NOMO-1 (cell line): ENCODE results near the gene CACNA1F.
A peak's percentile ranks its signal among the peaks of the same experiment; 100 is the strongest.

Experiments
- DNase-seq, 2 experiments: peaks; one replicate each; lab custom pipeline; 2025; ENCODE audit not compliant: unreplicated experiment in 2 of 2; lab: John Stamatoyannopoulos, UW

Gene CACNA1F

GRCh38 chrX:49231333-49232000, 1.7 kb downstream of the CACNA1F start:
- DNase-seq = no peak

- DNase-seq = peak; percentile 23 to 31
These were observed 2.5 kb downstream of the CACNA1F start for GRCh38 chrX:49230500-49231232.

GRCh38 chrX:49228185-49228584, 5.0 kb downstream of the CACNA1F start:
- DNase-seq = no peak

- DNase-seq = no peak
These were observed 5.4 kb downstream of the CACNA1F start for GRCh38 chrX:49227726-49228125.

DNA sequence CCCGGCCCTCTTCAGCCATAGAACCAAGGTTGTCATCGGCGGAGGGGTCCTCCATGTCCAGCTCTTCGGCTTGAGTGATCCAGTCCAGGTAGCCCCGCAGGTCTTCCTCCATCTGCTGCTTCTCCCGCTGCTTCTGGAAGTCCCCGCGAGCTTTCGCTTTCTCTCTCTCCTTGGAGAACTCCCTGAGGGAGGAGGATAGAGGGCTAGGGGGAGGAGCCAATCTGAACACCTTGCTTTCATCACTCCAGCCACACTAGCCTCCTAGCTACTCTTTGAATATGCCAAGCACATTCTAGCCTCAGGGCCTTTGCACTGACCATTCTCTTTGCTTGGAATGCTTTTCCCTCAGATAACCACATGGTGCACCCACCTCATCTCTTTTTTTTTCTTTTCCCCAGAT, 6.2 kb downstream of the CACNA1F start:
- DNase-seq = no peak

DNA sequence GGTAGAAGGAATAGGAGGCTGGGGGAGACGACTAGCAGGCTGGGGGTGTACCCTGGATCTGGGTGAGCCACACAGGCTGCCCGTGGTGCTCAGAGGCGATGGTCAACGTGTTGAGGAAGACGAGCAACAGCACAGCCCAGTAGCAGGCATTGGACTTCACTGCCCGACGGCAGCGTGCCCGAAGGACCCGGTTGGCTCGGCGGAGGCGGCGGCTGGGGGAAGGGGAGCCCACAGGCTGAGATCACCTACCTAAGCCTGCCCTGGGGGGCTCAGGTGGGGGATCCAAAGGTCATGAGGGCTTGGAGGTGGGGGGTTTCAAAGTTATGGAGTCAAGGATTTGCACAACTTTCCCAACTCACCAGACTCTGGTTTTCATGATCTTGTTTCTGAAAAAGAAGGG, 7.3 kb downstream of the CACNA1F start:
- DNase-seq = no peak

DNA sequence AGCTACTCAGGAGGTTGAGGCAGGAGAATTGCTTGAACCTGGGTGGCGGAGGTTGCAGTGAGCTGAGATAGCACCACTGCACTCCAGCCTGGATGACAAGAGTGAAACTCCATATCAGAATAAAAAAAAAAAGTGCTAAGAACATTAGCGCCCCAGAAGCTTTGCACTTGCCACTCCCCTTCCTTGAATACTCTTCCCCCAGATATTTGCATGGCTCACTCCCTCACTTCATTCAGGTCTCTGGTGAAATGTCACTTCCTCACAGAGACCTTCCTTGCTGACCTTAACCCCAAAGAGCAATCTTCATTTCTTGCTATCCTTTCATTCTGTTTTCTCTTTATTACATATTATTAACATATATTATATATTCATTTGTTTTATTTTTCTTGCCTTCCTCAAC, 11.3 kb downstream of the CACNA1F start:
- DNase-seq = no peak

GRCh38 chrX:49220100-49220499, 13.0 kb downstream of the CACNA1F start:
- DNase-seq = no peak

GRCh38 chrX:49214996-49215526, 18.1 kb downstream of the CACNA1F start:
- no peak for DNase-seq

- no peak for DNase-seq
These were observed 18.7 kb downstream of the CACNA1F start for GRCh38 chrX:49214416-49214815.

DNA sequence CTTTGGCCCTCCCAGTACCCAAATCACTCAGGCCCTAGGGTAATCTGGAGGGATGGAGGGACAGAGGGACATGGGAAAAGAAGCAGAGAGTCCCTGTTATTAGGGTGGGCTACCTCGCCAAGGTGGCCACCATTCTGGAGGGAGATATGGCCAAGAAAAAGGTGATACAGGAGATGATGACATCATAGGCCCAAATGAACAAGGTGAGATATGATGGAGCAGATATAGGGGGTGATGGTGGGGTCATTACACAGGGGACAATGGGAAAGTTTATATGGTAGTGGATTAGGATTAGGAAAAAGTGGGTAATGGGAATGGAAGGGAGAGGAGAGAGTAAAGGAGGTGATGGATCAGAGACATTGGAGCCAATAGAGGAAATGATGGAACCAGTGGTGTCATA, 20.3 kb downstream of the CACNA1F start:
- no peak for DNase-seq

GRCh38 chrX:49212209-49212608, 20.9 kb downstream of the CACNA1F start:
- no peak for DNase-seq

DNA sequence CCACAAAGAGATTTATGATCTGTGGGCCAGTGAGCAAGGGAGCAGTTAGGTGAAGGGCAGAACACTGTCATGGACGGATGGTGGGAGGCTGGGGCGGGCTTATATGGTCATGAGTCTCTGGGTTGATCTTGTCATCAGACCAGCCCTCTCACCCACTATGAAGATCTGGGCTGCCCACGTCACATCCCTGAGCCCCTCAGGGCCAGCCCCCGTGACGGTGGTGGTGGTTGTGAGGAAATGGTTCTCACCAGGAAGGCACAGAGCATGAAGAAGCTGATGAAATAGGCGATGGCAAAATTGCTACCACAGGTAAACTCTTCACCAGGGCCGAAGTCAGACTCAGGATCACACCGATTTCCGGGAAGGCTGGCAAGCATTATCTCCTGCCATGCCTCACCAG, 22.1 kb downstream of the CACNA1F start:
- no peak for DNase-seq

DNA sequence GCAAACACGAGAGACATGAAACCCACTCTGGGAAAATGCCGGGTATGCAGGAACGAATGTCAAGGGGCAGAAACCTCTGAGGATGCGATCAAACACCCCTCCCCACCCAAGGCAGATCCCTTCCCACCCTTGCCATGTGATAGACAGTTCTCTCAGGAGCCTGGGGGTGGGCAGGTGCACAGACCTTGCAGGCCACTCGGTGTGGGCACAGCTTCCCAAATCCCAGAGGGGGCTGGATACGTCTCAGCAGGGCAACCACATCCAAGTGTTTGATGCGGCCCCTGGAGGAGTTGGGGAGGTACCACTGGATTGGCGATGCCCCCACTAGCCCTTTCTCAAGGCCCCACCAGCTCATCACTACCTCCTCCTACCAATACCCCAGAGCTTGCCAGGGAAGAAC, 22.7 kb downstream of the CACNA1F start:
- DNase-seq = no peak

DNA sequence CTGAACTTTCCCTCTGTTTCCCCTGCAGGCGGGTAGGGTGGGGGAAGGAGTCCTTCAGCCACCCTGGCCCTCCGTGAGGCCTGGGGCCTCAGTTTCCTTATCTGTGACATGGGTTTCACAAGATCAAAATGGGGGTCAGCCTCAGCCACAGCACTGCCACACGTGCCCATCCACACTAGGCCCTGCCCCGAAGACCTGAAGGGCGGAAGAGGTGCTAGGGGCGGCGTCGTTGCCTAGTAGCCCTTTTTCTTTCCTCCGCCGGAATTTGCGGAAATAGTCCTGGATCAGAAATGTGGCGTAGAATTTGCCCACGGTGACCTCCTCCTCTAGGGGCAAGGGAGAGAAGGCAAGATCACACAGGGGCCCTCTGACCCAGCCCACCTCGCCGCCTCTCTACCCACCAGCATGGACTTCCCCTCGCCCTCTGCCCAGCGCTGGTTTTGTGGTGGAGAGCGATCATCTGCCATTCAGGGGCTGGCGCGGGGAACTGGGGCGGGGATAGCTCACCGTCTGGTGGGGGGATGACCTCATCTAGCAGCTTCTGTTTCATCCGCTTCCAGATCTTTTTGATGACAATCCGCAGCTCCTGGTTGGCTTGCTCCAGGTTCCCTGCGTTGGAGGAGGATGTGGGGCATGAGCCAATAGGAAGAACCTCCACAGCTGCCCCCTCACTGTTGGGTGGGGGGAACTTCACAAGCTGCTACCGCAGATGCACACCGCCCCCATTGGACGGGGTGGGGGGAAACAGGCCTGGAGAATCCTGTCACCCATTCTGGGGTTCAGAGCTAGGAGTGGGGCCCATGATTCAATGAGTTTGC, 23.5 kb downstream of the CACNA1F start:
- no peak for DNase-seq

- DNase-seq = no peak
These were observed 24.7 kb downstream of the CACNA1F start for GRCh38 chrX:49208399-49208798.

DNA sequence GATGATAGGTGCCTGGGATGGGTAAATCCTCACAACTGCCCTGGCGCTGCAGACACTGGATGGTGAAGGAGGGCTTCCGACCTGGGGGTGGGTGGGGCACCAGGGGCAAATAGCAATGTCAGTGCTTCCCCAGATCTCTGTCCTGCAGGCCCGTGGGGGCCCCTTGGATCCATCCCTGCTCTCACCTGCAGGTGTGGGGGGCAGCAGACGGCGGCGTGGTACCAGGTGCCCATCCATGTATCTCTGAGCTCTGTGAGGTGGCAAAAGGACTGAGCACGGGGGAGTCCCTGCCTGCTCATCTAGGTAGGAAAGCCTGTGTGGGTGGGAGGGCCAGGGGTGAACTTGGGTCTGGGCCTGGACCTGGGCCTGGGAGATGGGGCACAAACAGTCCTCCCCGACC, 26.6 kb downstream of the CACNA1F start:
- no peak for DNase-seq

- no peak for DNase-seq
These were observed 27.7 kb downstream of the CACNA1F start for GRCh38 chrX:49205443-49205842.

DNA sequence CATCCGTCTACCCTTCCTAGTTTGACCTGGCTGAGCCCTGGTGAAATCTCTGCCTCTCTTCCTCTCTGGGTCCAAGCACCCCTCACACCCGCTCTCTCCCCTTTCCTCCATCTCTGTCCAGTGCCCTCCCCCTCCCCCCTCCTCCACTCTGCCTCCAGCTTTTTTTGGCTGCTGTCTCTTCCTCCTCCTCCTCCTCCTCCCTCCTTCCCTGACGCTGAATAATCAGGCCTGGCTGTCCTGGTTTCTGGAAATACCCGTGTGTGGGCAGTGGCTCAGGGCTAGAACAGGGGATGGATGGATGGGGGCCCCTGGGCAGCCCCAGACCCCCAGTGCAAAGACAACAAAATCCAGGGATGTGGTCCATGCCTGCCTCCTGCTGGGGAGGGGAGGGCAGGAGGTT, 28.4 kb downstream of the CACNA1F start:
- DNase-seq = no peak

GRCh38 chrX:49204017-49204416, 29.1 kb downstream of the CACNA1F start:
- no peak for DNase-seq

- no peak for DNase-seq
These were observed 29.6 kb downstream of the CACNA1F start for GRCh38 chrX:49203536-49203935.
